HEK293 (cell line): ENCODE measurements around the gene OOSP4B.

Source experiments
- CTCF ChIA-PET: fragments of 350-600 bp; formaldehyde crosslinking; extraction: SDS; loops from one replicate; lab custom pipeline; 2021; ENCODE audit warnings: antibody characterized with exemption; lab: Yijun Ruan, JAX
- POLR2A ChIA-PET: fragments of 300-600 bp; formaldehyde crosslinking; extraction: SDS; loops from one replicate; lab custom pipeline; 2020; ENCODE audit warnings: antibody characterized with exemption, inconsistent platforms; lab: Yijun Ruan, JAX
- H3K27ac ChIP-seq: fragments of 200-500 bp; sonication (Bioruptor generic); 2 replicates; pipeline ENCODE4 v1.5.1; 2014; ENCODE audit warnings: low read depth, low read length, control low read depth, inconsistent platforms; ENCODE audit errors: extremely low read depth
- H3K36me3 ChIP-seq, 2 experiments: fragments of 200-500 bp in 1 of 2; sonication (Bioruptor generic) in 1 of 2; 1 replicate in 1 of 2; 2 replicates in 1 of 2; pipeline ENCODE4 v1.5.1; 2014 to 2017; ENCODE audit warnings: inconsistent platforms in 2 of 2, low read length in 2 of 2; ENCODE audit not compliant: control insufficient read depth in 2 of 2, insufficient read depth in 1 of 2
- H3K4me1 ChIP-seq: fragments of 200-500 bp; sonication (Bioruptor generic); 2 replicates; pipeline ENCODE4 v1.5.1; 2014; ENCODE audit warnings: mild to moderate bottlenecking, low read length, inconsistent platforms; ENCODE audit not compliant: control insufficient read depth, insufficient read depth
- H3K4me3 ChIP-seq: 2 replicates; pipeline ENCODE4 v1.5.1; 2011; ENCODE audit warnings: low read depth, mild to moderate bottlenecking, control low read depth, low read length, moderate library complexity
- H3K9me3 ChIP-seq: fragments of 200-500 bp; sonication (Bioruptor generic); 2 replicates; pipeline ENCODE4 v1.5.1; 2014; ENCODE audit warnings: low read depth, low read length, inconsistent platforms; ENCODE audit not compliant: control insufficient read depth, insufficient read depth
- ZNF266 ChIP-seq: fragments of 450-650 bp; formaldehyde crosslinking; IDR thresholded peaks from 2 replicates; pipeline ENCODE4 v1.5.1; 2016; ENCODE audit warnings: missing biosample characterization, missing genetic modification characterization, low read depth
- ZNF341 ChIP-seq: fragments of 450-650 bp; formaldehyde crosslinking; IDR thresholded peaks from 2 replicates; pipeline ENCODE4; 2016; ENCODE audit warnings: low read depth, missing biosample characterization, missing genetic modification characterization

The OOSP4B gene

GRCh38 chr11:60080535-60080934 is 63.6 kb downstream of the OOSP4B start:
- CTCF ChIA-PET = no interaction called here
- Histone ChIP-seq H3K4me1 (no peaks in the 10 kb centered on the region), H3K27ac (no peak overlapping the region), H3K4me3 (no peak overlapping the region), H3K36me3 (no peaks in the 10 kb centered on the region), H3K9me3 (no peaks in the 10 kb centered on the region)
- TF ChIP-seq ZNF266 (tag by site-specific recombination) = no peak
- TF ChIP-seq ZNF341 = no peak
- POLR2A ChIA-PET = no interaction called here
